ENCODE measurements around the gene CDH8.

Gene CDH8

GRCh38 chr16:62058412-62058811, 22.2 kb upstream of the CDH8 start:
- H3K4me2 ChIP-seq (ENCODE audit: low read length), result no peak overlapping the region
- H3K27ac ChIP-seq (ENCODE audit: low read depth, low read length), result no peak overlapping the region
- H3K9me2 ChIP-seq (replicated peaks; ENCODE audit: control insufficient read depth, low read length), result no peaks in the 10 kb centered on the region
- H3K4me1 ChIP-seq (ENCODE audit: control insufficient read depth, low read length), result no peaks in the 10 kb centered on the region
- no peaks in the 10 kb centered on the region for H3K27me3 ChIP-seq (ENCODE audit: control insufficient read depth, low read length)
- H3F3A ChIP-seq (ENCODE audit: control insufficient read depth, insufficient read depth), result no peaks in the 10 kb centered on the region
- H3K79me2 ChIP-seq (ENCODE audit: control insufficient read depth, low read length), result no peaks in the 10 kb centered on the region
- H3K4me3 ChIP-seq (ENCODE audit: low read length), result no peak overlapping the region
- H3K36me3 ChIP-seq (ENCODE audit: control insufficient read depth, low read length), result no peaks in the 10 kb centered on the region
- TF ChIP-seq EZH2phosphoT487 (IDR thresholded peaks at IDR 0.05; ENCODE audit: borderline replicate concordance, low read length), result no peak
- no peak for TF ChIP-seq CTCF (IDR thresholded peaks at IDR 0.05; ENCODE audit: low read depth, low read length, poor library complexity, severe bottlenecking)
- no peaks in the 10 kb centered on the region for H4K20me1 ChIP-seq (ENCODE audit: control insufficient read depth, insufficient read depth, low read depth, low read length)
- H3K9me3 ChIP-seq (ENCODE audit: control insufficient read depth, insufficient read depth, low read length), result no peaks in the 10 kb centered on the region

- Histone ChIP-seq H3K79me2 (ENCODE audit: control insufficient read depth, low read length) (no peaks in the 10 kb centered on the region), H3K4me2 (ENCODE audit: low read length) (no peak overlapping the region), H3K27ac (ENCODE audit: low read depth, low read length) (no peak overlapping the region), H3K4me3 (ENCODE audit: low read length) (no peak overlapping the region), H3K9me2 (replicated peaks; ENCODE audit: control insufficient read depth, low read length) (no peaks in the 10 kb centered on the region), H3K36me3 (ENCODE audit: control insufficient read depth, low read length) (no peaks in the 10 kb centered on the region), H3K27me3 (ENCODE audit: control insufficient read depth, low read length) (no peaks in the 10 kb centered on the region), H4K20me1 (ENCODE audit: control insufficient read depth, insufficient read depth, low read depth, low read length) (no peaks in the 10 kb centered on the region), H3F3A (ENCODE audit: control insufficient read depth, insufficient read depth) (no peaks in the 10 kb centered on the region), H3K9me3 (ENCODE audit: control insufficient read depth, insufficient read depth, low read length) (no peaks in the 10 kb centered on the region), H3K4me1 (ENCODE audit: control insufficient read depth, low read length) (no peaks in the 10 kb centered on the region)
- TF ChIP-seq EZH2phosphoT487 (IDR thresholded peaks at IDR 0.05; ENCODE audit: borderline replicate concordance, low read length), result no peak
- no peak for TF ChIP-seq CTCF (IDR thresholded peaks at IDR 0.05; ENCODE audit: low read depth, low read length, poor library complexity, severe bottlenecking)
Measured at GRCh38 chr16:62051942-62052341, 15.7 kb upstream of the CDH8 start.

GRCh38 chr16:62050793-62051192, 14.6 kb upstream of the CDH8 start:
- Histone ChIP-seq H3F3A (ENCODE audit: control insufficient read depth, insufficient read depth) (no peaks in the 10 kb centered on the region), H3K79me2 (ENCODE audit: control insufficient read depth, low read length) (no peaks in the 10 kb centered on the region), H3K27ac (ENCODE audit: low read depth, low read length) (no peak overlapping the region), H3K4me1 (ENCODE audit: control insufficient read depth, low read length) (no peaks in the 10 kb centered on the region), H4K20me1 (ENCODE audit: control insufficient read depth, insufficient read depth, low read depth, low read length) (no peaks in the 10 kb centered on the region), H3K27me3 (ENCODE audit: control insufficient read depth, low read length) (no peaks in the 10 kb centered on the region), H3K36me3 (ENCODE audit: control insufficient read depth, low read length) (no peaks in the 10 kb centered on the region), H3K9me2 (replicated peaks; ENCODE audit: control insufficient read depth, low read length) (no peaks in the 10 kb centered on the region), H3K4me2 (ENCODE audit: low read length) (no peak overlapping the region), H3K9me3 (ENCODE audit: control insufficient read depth, insufficient read depth, low read length) (no peaks in the 10 kb centered on the region), H3K4me3 (ENCODE audit: low read length) (no peak overlapping the region)
- TF ChIP-seq CTCF (IDR thresholded peaks at IDR 0.05; ENCODE audit: low read depth, low read length, poor library complexity, severe bottlenecking) (no peak), EZH2phosphoT487 (IDR thresholded peaks at IDR 0.05; ENCODE audit: borderline replicate concordance, low read length) (no peak)

- no peaks in the 10 kb centered on the region for H3K9me3 ChIP-seq (ENCODE audit: control insufficient read depth, insufficient read depth, low read length)
- no peaks in the 10 kb centered on the region for H3K9me2 ChIP-seq (replicated peaks; ENCODE audit: control insufficient read depth, low read length)
- TF ChIP-seq EZH2phosphoT487 (IDR thresholded peaks at IDR 0.05; ENCODE audit: borderline replicate concordance, low read length), result no peak
- TF ChIP-seq CTCF (IDR thresholded peaks at IDR 0.05; ENCODE audit: low read depth, low read length, poor library complexity, severe bottlenecking), result no peak
- no peaks in the 10 kb centered on the region for H3F3A ChIP-seq (ENCODE audit: control insufficient read depth, insufficient read depth)
- H3K79me2 ChIP-seq (ENCODE audit: control insufficient read depth, low read length), result no peaks in the 10 kb centered on the region
- H3K4me2 ChIP-seq (ENCODE audit: low read length), result no peak overlapping the region
- no peaks in the 10 kb centered on the region for H3K36me3 ChIP-seq (ENCODE audit: control insufficient read depth, low read length)
- no peaks in the 10 kb centered on the region for H3K27me3 ChIP-seq (ENCODE audit: control insufficient read depth, low read length)
- H4K20me1 ChIP-seq (ENCODE audit: control insufficient read depth, insufficient read depth, low read depth, low read length), result no peaks in the 10 kb centered on the region
- H3K4me3 ChIP-seq (ENCODE audit: low read length), result no peak overlapping the region
- H3K4me1 ChIP-seq (ENCODE audit: control insufficient read depth, low read length), result no peaks in the 10 kb centered on the region
- H3K27ac ChIP-seq (ENCODE audit: low read depth, low read length), result no peak overlapping the region
Measured at GRCh38 chr16:62046801-62047200, 10.6 kb upstream of the CDH8 start.

All from DOHH2 (cell line).